Panc1 (cell line): Measurements from ENCODE around the gene TPRG1L. TPM values are rescaled to one million over a fixed set of nuclear protein-coding genes. Genes with fewer than 3 reads are reported as not detected.

Experiments
- ATAC-seq: fragments of 200-7000 bp; cut with Tn5 transposase; 2 replicates; pipeline ENCODE4 v1.9.1; 2020; ENCODE audit warnings: mild to moderate bottlenecking, moderate library complexity
- BruUV-seq: library from RNA; stranded (reverse); fragments of 400-500 nt; replicated peaks from 2 replicates; lab custom pipeline; 2021; lab: Mats Ljungman, UMichigan
- CTCF ChIA-PET: fragments of 300-600 bp; sonication (Branson Sonifier 250); formaldehyde crosslinking; loops from one replicate; lab custom pipeline; 2022; ENCODE audit warnings: antibody characterized with exemption; lab: Charles Lee
- POLR2A ChIA-PET: fragments of 300-600 bp; sonication (Branson Sonifier 250); formaldehyde crosslinking; loops from one replicate; lab custom pipeline; 2022; ENCODE audit warnings: antibody characterized with exemption; lab: Charles Lee
- DNase-seq: peaks from one replicate; pipeline ENCODE4 v3.0.0-alpha.2; 2010; ENCODE audit warnings: low read depth, low spot score
- H3K27ac ChIP-seq: 2 replicates; pipeline ENCODE4 v1.5.1; 2011; ENCODE audit warnings: mild to moderate bottlenecking, low read length, inconsistent platforms
- H3K27me3 ChIP-seq: fragments of 200-500 bp; sonication (Bioruptor generic); 2 replicates; pipeline ENCODE4 v1.6.0; 2014; ENCODE audit warnings: low read length, inconsistent platforms; ENCODE audit not compliant: control insufficient read depth, insufficient read depth
- H3K36me3 ChIP-seq: fragments of 200-500 bp; sonication (Bioruptor generic); 2 replicates; pipeline ENCODE4 v1.5.1; 2014; ENCODE audit warnings: inconsistent platforms, mild to moderate bottlenecking, low read length, moderate library complexity; ENCODE audit not compliant: control insufficient read depth, insufficient read depth
- H3K4me1 ChIP-seq: 2 replicates; pipeline ENCODE4 v1.5.1; 2011; ENCODE audit warnings: inconsistent platforms, mild to moderate bottlenecking, low read length, moderate library complexity; ENCODE audit not compliant: control insufficient read depth, insufficient read depth
- H3K4me3 ChIP-seq, 2 experiments: 2 replicates each; pipeline ENCODE4 v1.5.1; 2011 to 2012; ENCODE audit warnings: low read depth in 2 of 2, low read length in 2 of 2, mild to moderate bottlenecking in 2 of 2, inconsistent platforms in 1 of 2, moderate library complexity in 1 of 2
- H3K9me3 ChIP-seq: fragments of 200-500 bp; sonication (Bioruptor generic); 2 replicates; pipeline ENCODE4 v1.5.1; 2014; ENCODE audit warnings: low read depth, mild to moderate bottlenecking, inconsistent platforms, low read length, moderate library complexity; ENCODE audit not compliant: control insufficient read depth, insufficient read depth
- CTCF ChIP-seq: fragments of 450-650 bp; IDR thresholded peaks from 2 replicates; pipeline ENCODE4 v1.5.1; 2017; ENCODE audit warnings: mild to moderate bottlenecking
- POLR2AphosphoS5 ChIP-seq: IDR thresholded peaks from 2 replicates; pipeline ENCODE4 v1.6.1; 2012; ENCODE audit warnings: mild to moderate bottlenecking, low read depth, low read length, moderate library complexity
- REST ChIP-seq, 2 experiments: IDR thresholded peaks; 2 replicates each; pipeline ENCODE4 v1.6.1; 2011 to 2012; ENCODE audit warnings: low read depth in 2 of 2, control low read depth in 1 of 2, low read length in 1 of 2, mild to moderate bottlenecking in 1 of 2, moderate library complexity in 1 of 2; ENCODE audit not compliant: insufficient read depth in 1 of 2
- SIN3A ChIP-seq: IDR thresholded peaks from 2 replicates; pipeline ENCODE4 v1.6.1; 2012; ENCODE audit warnings: low read depth, mild to moderate bottlenecking, low read length, moderate library complexity, borderline replicate concordance; ENCODE audit not compliant: insufficient read depth
- TCF7L2 ChIP-seq: IDR thresholded peaks from 2 replicates; pipeline ENCODE4 v1.6.1; 2011; ENCODE audit warnings: mild to moderate bottlenecking, low read depth, low read length, inconsistent platforms
- in situ Hi-C: cut with HindIII; loops from 2 replicates; pipeline ENCODE4 v1.10.0; 2016; ENCODE audit warnings: low sequenced_read_pairs, low pct_unique_long_range_greater_than_20kb
- intact Hi-C: fragments of 100-400 bp; cut with micrococcal nuclease; formaldehyde crosslinking; loops from one replicate; pipeline ENCODE4 v1.10.0; 2022; ENCODE audit not compliant: unreplicated experiment
- total RNA-seq: library from RNA; stranded (reverse); gene quantifications from one replicate; pipeline ENCODE4 v1.2.1, GENCODE V29; 2021; ENCODE audit not compliant: unreplicated experiment

TPRG1L gene
- total RNA-seq, 1 experiment from 2014 or later, result 57.5 TPM

GRCh38 chr1:3646596-3646995 lies 21.8 kb downstream of the TPRG1L start:
- BruUV-seq, result no TSS peak
- DNase-seq (no peak), ATAC-seq (no peak)
- no peak overlapping the region for H3K4me3 ChIP-seq
- in situ Hi-C loops (no loop called here), intact Hi-C loops (no loop called here)
- ChIA-PET POLR2A (no interaction called here), CTCF (no interaction called here)
- H3K27ac ChIP-seq, result no peak overlapping the region
- H3K27me3 ChIP-seq, result no peaks in the 10 kb centered on the region
- H3K9me3 ChIP-seq, result no peaks in the 10 kb centered on the region
- H3K36me3 ChIP-seq, result peaks cover 3% of the 10 kb centered on the region
- TF ChIP-seq POLR2AphosphoS5 (no peak), CTCF (no peak), SIN3A (no peak), REST (IDR thresholded peaks at IDR 0.05; ENCODE audit: insufficient read depth in 1 of 2, low read depth in 2 of 2, low read length in 1 of 2) (no peak), TCF7L2 (no peak)
- H3K4me1 ChIP-seq, result peaks cover 7% of the 10 kb centered on the region; the same call in 1 of the 2 replicates

GRCh38 chr1:3649342-3650247 lies 24.8 kb downstream of the TPRG1L start, which contains the start of gene WRAP73:
WRAP73 (minus strand) TSS chr1:3650103; CDS start chr1:3649999, 104 bp downstream.
- ChIA-PET CTCF (no interaction called here), POLR2A (no interaction called here)
- intact Hi-C loops, result loop anchor here (10.0 kb wide), 1 partner anchor 75 kb away; no protein-coding TSS in a partner anchor
- H3K27me3 ChIP-seq, result no peaks in the 10 kb centered on the region
- TF ChIP-seq CTCF, result no peak
- peak; percentile 79 for TF ChIP-seq POLR2AphosphoS5
- H3K36me3 ChIP-seq, result peaks cover 3% of the 10 kb centered on the region
- H3K4me3 ChIP-seq, result peak within 1 kb of the TSS; percentile 76 to 96
- no TSS peak for BruUV-seq
- in situ Hi-C loops, result no loop called here
- DNase-seq (peak; percentile 58), ATAC-seq (peak; percentile 90)
- H3K27ac ChIP-seq, result peak within 1 kb of the TSS; percentile 82
- H3K9me3 ChIP-seq, result no peaks in the 10 kb centered on the region
- peaks cover 11% of the 10 kb centered on the region for H3K4me1 ChIP-seq
